Activated T-cell treated with anti-CD3 and anti-CD28 coated beads, Interleukin-2, amount 50 U/mL, for 24 hours (primary cell): ENCODE measurements around the gene SLCO4A1.
A peak's percentile ranks its signal among the peaks of the same experiment; 100 is the strongest.

Source experiments
- DNase-seq: peaks from one replicate; pipeline ENCODE4 v3.0.0-alpha.2; 2020
- H3K27ac Mint-ChIP-seq: 2 replicates; pipeline ENCODE4 v1.8.0; 2020; ENCODE audit warnings: mild to moderate bottlenecking, mixed read lengths
- H3K27me3 Mint-ChIP-seq: 2 replicates; pipeline ENCODE4 v1.8.0; 2020; ENCODE audit warnings: mixed read lengths
- H3K36me3 Mint-ChIP-seq: 2 replicates; pipeline ENCODE4 v1.8.0; 2020; ENCODE audit warnings: low read depth, mixed read lengths
- H3K4me1 Mint-ChIP-seq: 2 replicates; pipeline ENCODE4 v1.8.0; 2020; ENCODE audit warnings: low read depth, mixed read lengths
- H3K4me3 Mint-ChIP-seq: 2 replicates; pipeline ENCODE4 v1.8.0; 2020; ENCODE audit warnings: mild to moderate bottlenecking, moderate library complexity, mixed read lengths
- H3K9me3 Mint-ChIP-seq: 2 replicates; pipeline ENCODE4 v1.8.0; 2020; ENCODE audit warnings: mixed read lengths

SLCO4A1 gene

GRCh38 chr20:62645613-62646012 is 3.3 kb downstream of the SLCO4A1 start:
- peaks cover 53% of the 10 kb centered on the region for H3K4me1 Mint-ChIP-seq
- no peaks in the 10 kb centered on the region for H3K9me3 Mint-ChIP-seq
- DNase-seq = no peak
- no peaks in the 10 kb centered on the region for H3K27me3 Mint-ChIP-seq
- peaks cover 56% of the 10 kb centered on the region for H3K36me3 Mint-ChIP-seq
- no peak overlapping the region for H3K4me3 Mint-ChIP-seq
- H3K27ac Mint-ChIP-seq = no peak overlapping the region

DNA sequence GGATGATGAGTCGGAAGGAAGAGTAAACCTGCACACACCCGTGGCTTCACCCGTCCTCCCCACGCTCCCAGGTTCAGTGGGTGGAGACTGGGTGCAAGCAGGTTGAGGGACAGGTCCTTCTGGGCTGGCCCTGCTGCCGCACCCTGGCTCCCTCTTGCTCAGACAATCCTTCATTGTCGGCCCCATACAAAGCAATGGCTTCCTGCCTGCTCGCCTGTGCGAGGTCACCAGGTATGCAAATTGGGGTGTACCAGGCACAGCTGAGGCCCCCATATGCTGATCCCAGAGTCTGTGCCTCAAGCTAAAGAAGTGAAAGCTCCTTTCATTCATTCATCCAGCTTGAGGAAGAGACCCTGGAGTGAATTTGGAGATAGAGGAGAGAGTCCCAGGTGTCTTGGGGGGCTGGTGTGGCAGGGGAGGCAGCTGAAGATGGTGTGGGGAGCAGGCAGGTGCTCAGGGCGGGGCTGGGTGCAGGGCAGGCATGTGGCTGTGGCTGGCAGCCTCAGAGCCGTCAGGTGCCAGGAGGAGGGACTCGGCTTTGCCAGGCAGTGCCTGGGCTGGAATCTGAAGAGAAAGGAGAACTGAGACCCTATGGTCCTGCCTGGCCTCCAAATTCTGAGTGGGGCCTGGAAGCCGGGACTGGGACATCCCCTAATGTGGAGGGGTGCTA is 4.7 kb downstream of the SLCO4A1 start:
- no peaks in the 10 kb centered on the region for H3K9me3 Mint-ChIP-seq
- H3K27me3 Mint-ChIP-seq = no peaks in the 10 kb centered on the region
- DNase-seq = no peak
- H3K36me3 Mint-ChIP-seq = peaks cover 67% of the 10 kb centered on the region
- H3K27ac Mint-ChIP-seq = no peak overlapping the region
- peaks cover 60% of the 10 kb centered on the region for H3K4me1 Mint-ChIP-seq
- H3K4me3 Mint-ChIP-seq = no peak overlapping the region

GRCh38 chr20:62647521-62648317 is 5.4 kb downstream of the SLCO4A1 start:
- H3K36me3 Mint-ChIP-seq = peaks cover 74% of the 10 kb centered on the region
- no peak overlapping the region for H3K4me3 Mint-ChIP-seq
- no peak overlapping the region for H3K27ac Mint-ChIP-seq
- H3K4me1 Mint-ChIP-seq = peaks cover 67% of the 10 kb centered on the region
- DNase-seq = no peak
- H3K27me3 Mint-ChIP-seq = no peaks in the 10 kb centered on the region
- H3K9me3 Mint-ChIP-seq = no peaks in the 10 kb centered on the region

DNA sequence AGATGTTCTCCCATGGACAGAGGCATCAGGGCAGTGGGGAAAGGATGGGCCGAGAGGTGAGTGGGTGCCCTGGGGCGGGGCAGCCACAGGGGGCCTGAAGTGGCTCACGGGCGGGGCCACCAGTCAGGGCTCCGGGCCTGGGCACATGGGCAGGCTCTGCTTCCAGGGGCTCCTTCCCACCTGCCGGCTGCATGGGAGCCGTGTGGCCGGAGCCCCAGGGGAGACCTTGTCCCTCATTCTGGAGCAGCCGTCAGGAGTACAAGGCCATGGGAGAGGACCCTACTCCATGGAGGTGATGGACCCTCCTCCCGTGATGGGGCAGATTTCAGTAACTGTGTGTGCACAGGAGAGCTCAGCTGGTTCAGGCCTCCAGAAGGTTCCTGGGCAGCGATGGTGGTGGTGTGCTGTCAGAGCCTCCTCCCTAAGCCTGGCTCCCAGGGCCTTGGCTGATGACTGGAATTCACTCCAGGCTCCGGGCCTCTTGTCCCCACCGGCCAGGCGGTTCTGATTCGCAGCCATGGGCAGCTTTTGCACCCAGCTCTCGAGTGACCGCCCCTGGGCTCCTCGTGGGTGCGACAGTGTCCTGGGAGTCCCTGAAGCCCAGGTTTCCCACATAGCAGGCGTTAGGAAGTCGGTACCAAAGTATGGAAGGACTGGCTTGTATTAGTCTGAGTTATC is 6.2 kb downstream of the SLCO4A1 start:
- Mint-ChIP-seq H3K36me3 (peaks cover 75% of the 10 kb centered on the region), H3K27ac (no peak overlapping the region), H3K4me1 (peaks cover 68% of the 10 kb centered on the region), H3K4me3 (no peak overlapping the region), H3K9me3 (no peaks in the 10 kb centered on the region), H3K27me3 (no peaks in the 10 kb centered on the region)
- DNase-seq = no peak

- Mint-ChIP-seq H3K4me1 (peaks cover 62% of the 10 kb centered on the region), H3K27ac (peak overlapping the region; percentile 40), H3K27me3 (no peaks in the 10 kb centered on the region), H3K4me3 (no peak overlapping the region), H3K9me3 (no peaks in the 10 kb centered on the region), H3K36me3 (peaks cover 71% of the 10 kb centered on the region)
- no peak for DNase-seq
Measured at GRCh38 chr20:62649140-62649539, 6.8 kb downstream of the SLCO4A1 start.

GRCh38 chr20:62650551-62651284 is 8.4 kb downstream of the SLCO4A1 start:
- peak overlapping the region; percentile 94 for H3K27ac Mint-ChIP-seq
- peak overlapping the region; percentile 68 for H3K4me3 Mint-ChIP-seq
- H3K36me3 Mint-ChIP-seq = peaks cover 68% of the 10 kb centered on the region
- H3K4me1 Mint-ChIP-seq = peaks cover 50% of the 10 kb centered on the region
- H3K27me3 Mint-ChIP-seq = no peaks in the 10 kb centered on the region
- H3K9me3 Mint-ChIP-seq = no peaks in the 10 kb centered on the region
- no peak for DNase-seq

DNA sequence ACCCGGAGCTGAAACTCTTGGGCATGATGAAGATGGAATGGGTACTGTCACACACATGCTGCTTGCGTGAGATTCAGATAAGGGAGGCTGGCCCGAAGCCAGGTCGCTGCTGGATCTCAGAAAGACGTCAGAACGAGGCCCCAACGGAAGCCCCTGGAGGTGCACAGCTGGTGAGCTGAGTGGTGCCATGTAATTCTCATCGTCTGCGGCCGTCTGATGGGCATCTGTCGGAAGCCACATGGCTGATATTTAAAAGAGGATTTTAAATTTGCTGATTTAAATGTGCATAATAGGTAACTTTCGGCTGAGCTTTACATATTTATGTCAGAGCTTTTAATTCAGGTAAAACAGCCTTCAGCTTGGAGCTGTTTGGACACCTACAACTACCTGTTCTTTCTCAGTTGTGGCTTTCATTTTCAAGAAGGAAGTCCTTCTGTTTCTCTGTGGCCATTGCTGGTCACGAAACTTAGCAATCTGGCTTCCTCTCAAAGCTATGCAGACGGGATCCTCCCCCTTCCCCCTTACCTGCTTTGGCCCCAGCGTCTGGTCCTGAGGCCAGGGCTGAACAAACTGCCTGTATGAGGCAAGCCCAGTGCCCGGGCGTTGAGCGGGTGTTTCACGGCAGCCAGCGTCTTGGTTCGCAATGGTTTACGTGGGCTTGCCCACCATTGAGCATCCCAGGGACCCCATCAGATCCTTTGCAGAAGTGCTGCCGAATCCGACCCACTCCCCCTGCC is 9.2 kb downstream of the SLCO4A1 start:
- peak; percentile 74 for DNase-seq
- Mint-ChIP-seq H3K4me1 (peaks cover 50% of the 10 kb centered on the region), H3K9me3 (no peaks in the 10 kb centered on the region), H3K4me3 (peak overlapping the region; percentile 68), H3K36me3 (peaks cover 75% of the 10 kb centered on the region), H3K27me3 (no peaks in the 10 kb centered on the region), H3K27ac (peak overlapping the region; percentile 94)

DNA sequence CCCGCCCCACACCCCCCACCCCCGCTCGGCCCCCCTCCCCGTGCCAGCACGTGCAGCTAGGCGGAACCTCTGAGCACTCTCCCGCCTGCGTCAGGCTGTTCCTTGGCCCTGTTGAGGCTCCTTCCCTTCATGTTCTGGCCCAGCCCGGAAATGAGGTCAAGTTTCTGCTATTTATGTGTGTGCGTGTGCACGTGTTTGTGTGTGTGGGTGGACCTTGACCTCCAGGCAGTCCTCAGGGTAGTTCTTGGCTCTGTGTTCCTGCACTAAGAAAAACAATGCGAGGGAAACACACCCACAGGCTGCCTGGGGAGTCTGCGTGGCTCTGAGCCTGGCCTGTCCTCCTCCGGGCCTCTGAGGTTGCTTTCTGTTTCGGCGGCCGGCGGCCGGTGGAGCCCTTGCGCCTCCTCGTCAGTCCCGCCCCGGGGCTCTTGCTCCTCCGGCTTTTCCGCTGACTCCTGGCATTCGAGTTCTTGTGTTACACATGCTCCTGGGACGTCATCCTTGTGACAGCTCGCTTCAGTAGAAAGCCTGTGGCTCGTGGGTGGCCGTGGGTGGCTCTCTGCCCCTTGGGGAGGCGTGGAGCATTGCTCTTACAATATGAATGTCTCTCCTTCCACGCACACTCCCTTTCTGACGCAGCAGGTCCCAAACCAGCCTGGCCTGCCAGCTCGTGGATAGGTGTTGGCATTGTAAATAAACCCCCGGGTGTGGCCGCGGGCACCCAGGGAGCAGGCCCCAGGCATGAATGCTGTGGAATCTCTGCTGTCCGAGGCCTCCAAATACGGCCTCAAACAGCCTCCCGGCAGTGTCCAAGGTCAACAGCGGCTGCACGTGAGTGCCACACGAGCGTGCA is 10.0 kb downstream of the SLCO4A1 start:
- H3K4me3 Mint-ChIP-seq = peak overlapping the region; percentile 67
- peak overlapping the region; percentile 94 for H3K27ac Mint-ChIP-seq
- no peaks in the 10 kb centered on the region for H3K27me3 Mint-ChIP-seq
- peaks cover 75% of the 10 kb centered on the region for H3K36me3 Mint-ChIP-seq
- H3K4me1 Mint-ChIP-seq = peaks cover 44% of the 10 kb centered on the region
- peak; percentile 64 for DNase-seq
- no peaks in the 10 kb centered on the region for H3K9me3 Mint-ChIP-seq

DNA sequence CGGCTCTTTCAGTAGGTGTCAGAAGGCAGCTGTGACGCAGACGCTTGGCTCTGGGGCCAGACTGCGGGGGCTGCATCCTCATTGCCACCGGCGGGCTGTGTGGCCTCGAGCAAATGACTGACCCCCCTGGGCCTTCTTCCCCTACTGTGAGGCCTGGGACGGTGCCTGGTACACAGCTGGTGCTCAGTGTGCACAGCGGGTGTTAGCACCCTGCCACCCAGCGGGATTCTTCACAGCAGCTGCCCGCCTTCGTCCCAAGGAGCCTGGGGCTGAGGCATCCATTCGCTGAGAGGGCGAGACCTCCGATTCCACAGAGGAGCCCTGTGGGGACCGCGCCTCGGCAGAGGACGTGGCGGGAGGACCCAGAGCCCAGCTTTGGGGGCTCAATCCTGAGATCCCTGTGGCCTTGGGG is 10.6 kb downstream of the SLCO4A1 start:
- H3K4me1 Mint-ChIP-seq = peaks cover 42% of the 10 kb centered on the region
- no peaks in the 10 kb centered on the region for H3K9me3 Mint-ChIP-seq
- H3K27ac Mint-ChIP-seq = peak overlapping the region; percentile 94
- DNase-seq = no peak
- H3K27me3 Mint-ChIP-seq = no peaks in the 10 kb centered on the region
- H3K4me3 Mint-ChIP-seq = no peak overlapping the region
- H3K36me3 Mint-ChIP-seq = peaks cover 75% of the 10 kb centered on the region

DNA sequence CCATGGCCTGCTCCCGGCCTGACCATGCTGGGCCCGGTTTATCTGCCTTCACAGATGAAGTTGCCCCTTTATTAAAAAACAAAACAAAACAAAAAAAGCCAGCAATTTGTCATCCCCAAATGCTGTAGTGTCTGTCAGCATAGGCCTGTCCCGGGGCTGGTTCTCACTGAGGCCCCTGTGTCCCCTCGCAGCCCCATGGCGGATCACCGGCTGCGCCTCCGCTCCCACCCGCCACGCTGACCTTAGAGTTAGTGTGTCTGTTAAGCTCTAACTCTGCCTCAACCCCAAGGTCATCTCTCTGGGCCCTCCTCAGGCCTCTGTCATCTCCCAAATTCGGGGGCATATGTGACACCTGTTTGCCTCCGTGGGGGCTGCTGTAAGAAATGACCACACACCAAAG is 11.1 kb downstream of the SLCO4A1 start:
- H3K36me3 Mint-ChIP-seq = peaks cover 78% of the 10 kb centered on the region
- H3K27ac Mint-ChIP-seq = no peak overlapping the region
- H3K4me3 Mint-ChIP-seq = no peak overlapping the region
- no peaks in the 10 kb centered on the region for H3K27me3 Mint-ChIP-seq
- no peaks in the 10 kb centered on the region for H3K9me3 Mint-ChIP-seq
- DNase-seq = no peak
- H3K4me1 Mint-ChIP-seq = peaks cover 42% of the 10 kb centered on the region

DNA sequence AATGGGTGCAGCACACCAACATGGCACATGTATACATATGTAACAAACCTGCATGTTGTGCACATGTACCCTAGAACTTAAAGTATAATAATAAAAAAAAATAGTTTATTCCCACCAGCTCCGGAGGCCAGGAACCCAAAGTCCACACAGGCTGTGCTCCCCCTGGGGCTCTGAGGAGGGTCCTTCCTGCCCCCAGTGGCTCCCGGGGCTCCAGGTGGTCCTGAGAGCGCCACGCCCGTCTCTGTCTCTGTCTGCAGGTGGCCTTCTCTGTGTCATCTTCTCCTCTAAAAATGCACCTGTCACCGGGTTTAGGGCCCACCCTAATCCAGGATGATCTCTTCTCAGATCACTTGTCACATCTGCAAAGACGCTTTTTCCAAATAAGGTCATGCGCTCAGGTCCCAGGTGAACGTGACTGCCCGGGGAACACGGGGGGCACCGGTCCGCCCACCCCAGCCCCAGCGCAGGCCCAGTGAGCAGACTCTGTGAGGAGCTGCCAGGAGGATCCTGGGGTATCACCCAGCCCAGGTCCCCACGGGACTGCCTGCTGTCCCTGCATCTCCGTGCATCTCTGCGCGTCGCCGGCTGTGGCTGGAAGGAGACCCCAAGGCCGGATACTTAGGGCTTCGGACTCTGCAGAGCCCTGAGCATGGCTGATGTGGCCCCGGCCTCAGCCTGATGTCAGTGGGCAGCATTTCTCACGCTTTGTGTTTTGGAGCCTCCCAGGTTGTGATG is 11.8 kb downstream of the SLCO4A1 start:
- H3K27me3 Mint-ChIP-seq = no peaks in the 10 kb centered on the region
- no peak overlapping the region for H3K4me3 Mint-ChIP-seq
- H3K4me1 Mint-ChIP-seq = peaks cover 38% of the 10 kb centered on the region
- H3K9me3 Mint-ChIP-seq = no peaks in the 10 kb centered on the region
- peaks cover 79% of the 10 kb centered on the region for H3K36me3 Mint-ChIP-seq
- no peak for DNase-seq
- H3K27ac Mint-ChIP-seq = peak overlapping the region; percentile 34

DNA sequence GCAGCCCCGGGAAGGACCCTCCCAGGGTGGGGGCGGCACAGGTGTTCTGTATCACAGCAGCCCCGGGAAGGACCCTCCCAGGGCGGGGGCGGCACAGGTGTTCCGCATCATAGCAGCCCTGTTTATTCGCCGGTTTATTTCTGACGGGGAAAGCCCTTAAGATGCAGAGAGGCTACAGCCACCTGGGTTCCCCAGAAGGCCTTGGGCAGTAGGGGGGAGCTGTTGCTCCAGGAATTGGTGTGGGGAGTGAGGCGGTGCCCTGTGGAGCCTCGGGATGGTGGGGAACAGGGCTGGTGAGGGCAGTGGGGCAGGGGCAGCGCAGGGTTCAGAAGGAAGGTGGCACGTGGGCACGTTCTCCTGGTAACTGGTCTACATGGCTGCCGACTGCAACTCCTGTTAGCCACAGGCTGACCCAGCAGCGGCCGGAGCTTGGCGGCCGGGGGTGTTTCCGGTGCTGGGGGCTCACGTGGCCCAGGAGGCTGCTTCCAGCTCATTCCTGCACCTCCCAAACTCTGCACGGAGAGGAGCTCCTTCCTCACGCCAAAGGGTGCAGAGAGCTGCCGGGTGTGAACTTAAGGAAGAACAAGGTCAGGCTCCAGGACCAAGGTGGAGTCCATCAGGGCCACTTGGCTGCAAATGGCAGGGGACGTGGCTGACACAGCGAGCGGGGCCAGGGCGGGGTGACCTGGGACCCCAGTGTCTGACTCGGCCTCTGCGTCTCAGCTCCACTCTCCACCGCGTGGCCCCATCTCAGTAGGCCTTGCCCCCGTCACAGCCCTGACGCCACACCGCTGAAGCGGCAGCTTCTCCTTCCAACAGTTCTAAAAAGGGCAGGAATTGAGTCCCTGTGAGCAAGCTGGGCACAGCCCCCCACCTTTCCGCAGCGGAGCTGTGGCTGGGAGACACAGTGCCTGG is 13.2 kb downstream of the SLCO4A1 start:
- no peak overlapping the region for H3K27ac Mint-ChIP-seq
- peaks cover 23% of the 10 kb centered on the region for H3K4me1 Mint-ChIP-seq
- no peaks in the 10 kb centered on the region for H3K9me3 Mint-ChIP-seq
- peaks cover 81% of the 10 kb centered on the region for H3K36me3 Mint-ChIP-seq
- DNase-seq = no peak
- H3K27me3 Mint-ChIP-seq = no peaks in the 10 kb centered on the region
- H3K4me3 Mint-ChIP-seq = no peak overlapping the region
